BE2C (cell line): Measurements from ENCODE around the gene GNG12.
"Not testable (repeated sequence)": the region's sequence is repeated elsewhere in the genome, so short reads cannot be mapped to it uniquely, and the experiment has no call there.

Experiments used
- DNase-seq: peaks from one replicate; pipeline ENCODE4 v3.0.0-alpha.2; 2020
- H3K27me3 ChIP-seq: fragments of 250-450 bp; sonication (Bioruptor Pico); 2 replicates; pipeline ENCODE4 v1.5.1; 2020; ENCODE audit warnings: mild to moderate bottlenecking
- H3K36me3 ChIP-seq: fragments of 250-450 bp; sonication (Bioruptor Pico); 2 replicates; pipeline ENCODE4 v1.5.1; 2020; ENCODE audit warnings: mild to moderate bottlenecking
- H3K4me1 ChIP-seq: fragments of 250-450 bp; sonication (Bioruptor Pico); 2 replicates; pipeline ENCODE4 v1.5.1; 2020
- H3K4me3 ChIP-seq: 2 replicates; pipeline ENCODE4 v1.5.1; 2011; ENCODE audit warnings: low read depth, low read length
- H3K9me3 ChIP-seq: fragments of 250-450 bp; sonication (Bioruptor Pico); 2 replicates; pipeline ENCODE4 v1.5.1; 2020
- CTCF ChIP-seq: IDR thresholded peaks from 2 replicates; pipeline ENCODE4 v1.5.1; 2012; ENCODE audit warnings: mild to moderate bottlenecking, low read depth, low read length

GNG12 gene

DNA sequence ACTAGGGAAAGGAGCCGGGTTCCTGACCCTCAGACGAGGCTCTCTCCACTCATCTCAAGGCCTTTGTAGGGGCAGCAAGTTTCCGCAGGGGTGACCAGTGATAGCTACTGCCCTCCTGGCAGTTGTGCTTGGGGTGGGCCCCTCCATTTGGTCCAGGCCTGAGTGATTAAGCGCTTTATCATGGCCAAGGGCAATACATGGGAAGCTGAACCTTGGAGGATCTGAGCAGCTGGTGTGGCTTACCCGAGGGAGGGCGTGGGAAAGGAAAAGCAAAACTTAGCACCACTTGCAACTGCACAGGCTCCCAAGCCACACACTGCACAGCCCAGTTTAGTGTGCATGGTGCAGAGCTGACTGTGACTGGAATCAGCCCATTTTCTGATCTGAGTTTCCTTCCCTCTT is 100.5 kb downstream of the GNG12 start:
- no peaks in the 10 kb centered on the region for H3K4me1 ChIP-seq
- no peak overlapping the region for H3K4me3 ChIP-seq
- H3K36me3 ChIP-seq, result no peaks in the 10 kb centered on the region
- TF ChIP-seq CTCF, result no peak
- H3K9me3 ChIP-seq, result no peaks in the 10 kb centered on the region
- DNase-seq, result no peak
- no peaks in the 10 kb centered on the region for H3K27me3 ChIP-seq

- Histone ChIP-seq H3K4me3 (no peak overlapping the region), H3K36me3 (no peaks in the 10 kb centered on the region), H3K9me3 (no peaks in the 10 kb centered on the region), H3K4me1 (no peaks in the 10 kb centered on the region), H3K27me3 (no peaks in the 10 kb centered on the region)
- no peak for DNase-seq
- TF ChIP-seq CTCF, result no peak
Measured at GRCh38 chr1:67731322-67731721, 101.9 kb downstream of the GNG12 start.

- not testable (repeated sequence) for H3K9me3 ChIP-seq, H3K27me3 ChIP-seq, H3K4me3 ChIP-seq, H3K36me3 ChIP-seq, H3K4me1 ChIP-seq, DNase-seq
Measured at GRCh38 chr1:67730312-67730711, 103.0 kb downstream of the GNG12 start.

DNA sequence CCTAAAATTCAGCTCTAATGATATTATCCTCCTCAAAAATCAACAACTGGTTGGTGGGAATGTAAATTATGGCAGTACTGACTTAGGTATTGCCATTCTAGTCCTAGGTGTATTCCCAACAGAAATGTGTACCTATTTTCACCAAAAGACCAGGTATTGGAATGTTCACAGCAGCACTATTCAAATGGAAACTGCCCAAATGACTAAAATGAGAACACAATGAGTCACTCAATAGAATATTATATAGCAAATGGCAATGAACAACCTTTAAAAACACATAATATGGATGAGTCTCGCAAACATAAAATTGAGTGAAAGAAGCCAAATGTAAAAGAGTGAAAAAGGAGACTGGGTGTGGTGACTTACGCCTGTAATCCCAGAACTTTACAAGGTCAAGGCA is 103.4 kb downstream of the GNG12 start:
- Histone ChIP-seq H3K9me3 (no peaks in the 10 kb centered on the region), H3K4me1 (no peaks in the 10 kb centered on the region), H3K36me3 (no peaks in the 10 kb centered on the region), H3K4me3 (no peak overlapping the region), H3K27me3 (no peaks in the 10 kb centered on the region)
- no peak for DNase-seq
- no peak for TF ChIP-seq CTCF

DNA sequence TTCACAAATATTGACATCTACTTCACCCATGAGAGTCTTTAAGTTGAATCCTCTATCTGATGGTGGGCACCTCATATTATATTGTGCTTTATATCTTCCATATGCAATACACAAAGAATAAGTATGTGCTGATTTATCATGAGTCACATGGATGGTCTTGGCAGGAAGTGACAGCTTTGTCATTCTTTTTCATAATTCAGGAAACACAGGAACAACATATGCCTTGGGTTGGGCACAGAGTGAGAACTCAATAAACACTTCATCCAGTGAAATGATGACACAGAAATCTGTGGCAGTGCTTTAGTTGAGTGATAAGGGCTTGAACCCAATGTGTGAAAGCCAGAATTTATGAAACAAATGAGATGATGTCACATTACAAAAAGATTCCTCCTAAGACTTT is 107.0 kb downstream of the GNG12 start:
- Histone ChIP-seq H3K9me3 (no peaks in the 10 kb centered on the region), H3K4me3 (no peak overlapping the region), H3K27me3 (no peaks in the 10 kb centered on the region), H3K4me1 (no peaks in the 10 kb centered on the region), H3K36me3 (no peaks in the 10 kb centered on the region)
- DNase-seq, result no peak
- no peak for TF ChIP-seq CTCF

- Histone ChIP-seq H3K27me3 (no peaks in the 10 kb centered on the region), H3K9me3 (no peaks in the 10 kb centered on the region), H3K4me3 (no peak overlapping the region), H3K36me3 (no peaks in the 10 kb centered on the region), H3K4me1 (no peaks in the 10 kb centered on the region)
- no peak for TF ChIP-seq CTCF
- no peak for DNase-seq
Measured at GRCh38 chr1:67724928-67725560, 108.2 kb downstream of the GNG12 start.

DNA sequence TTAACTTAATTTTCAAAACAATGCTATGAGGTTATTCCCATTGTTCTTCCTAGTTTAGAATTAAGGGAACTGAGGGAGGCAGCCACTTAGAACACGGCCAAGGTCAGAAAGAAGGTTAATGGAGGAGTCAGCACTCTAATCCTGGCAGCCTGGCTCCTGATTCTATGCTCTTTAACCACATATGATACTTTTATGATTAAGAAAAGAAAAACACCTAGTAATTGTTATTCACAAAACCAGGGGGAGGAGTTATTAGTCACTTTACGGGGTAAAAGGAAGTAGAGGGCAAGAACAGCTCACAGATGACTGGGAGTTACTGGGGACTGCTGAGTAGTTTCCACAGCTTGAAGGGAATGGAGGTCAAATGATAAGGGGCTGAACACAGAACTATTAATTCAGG is 109.6 kb downstream of the GNG12 start:
- Histone ChIP-seq H3K4me1 (no peaks in the 10 kb centered on the region; the same call in 1 of the 2 replicates), H3K27me3 (no peaks in the 10 kb centered on the region), H3K36me3 (no peaks in the 10 kb centered on the region), H3K9me3 (no peaks in the 10 kb centered on the region), H3K4me3 (no peak overlapping the region)
- DNase-seq, result no peak
- no peak for TF ChIP-seq CTCF
